H1 (cell line): Measurements from ENCODE around the gene NMRK1. TPM values are rescaled to one million over a fixed set of nuclear protein-coding genes. Genes with fewer than 3 reads are reported as not detected.

ENCODE experiments used
- CTCF ChIA-PET: fragments of 300-600 bp; sonication (Branson Sonifier 250); formaldehyde crosslinking; loops from one replicate; lab custom pipeline; 2021; ENCODE audit not compliant: partially characterized antibody; lab: Charles Lee
- POLR2A ChIA-PET: fragments of 300-600 bp; sonication (Branson Sonifier 250); formaldehyde crosslinking; loops from one replicate; lab custom pipeline; 2021; ENCODE audit warnings: inconsistent platforms; ENCODE audit not compliant: partially characterized antibody; lab: Charles Lee
- DNase-seq, 2 experiments: peaks; one replicate each; pipeline versions ENCODE4 v3.0.0 to v3.0.0-alpha.2; 2010 to 2022; ENCODE audit warnings: low spot score in 2 of 2, low read depth in 1 of 2, mixed read lengths in 1 of 2
- FAIRE-seq: peaks from 2 replicates; lab custom pipeline; 2011; peaks lifted over from hg19 to GRCh38; lab: Jason Lieb, UNC
- H2AFZ ChIP-seq: 2 replicates; pipeline ENCODE4 v1.8.1; 2012; ENCODE audit warnings: low read length, inconsistent platforms
- H2AK5ac ChIP-seq: 2 replicates; pipeline ENCODE4 v1.6.1; 2013; ENCODE audit warnings: low read depth, low read length
- H2BK120ac ChIP-seq: replicated peaks from 2 replicates; pipeline ENCODE3; 2013; ENCODE audit warnings: low read depth, low read length, inconsistent platforms
- H2BK12ac ChIP-seq: 2 replicates; pipeline ENCODE4 v1.6.1; 2013; ENCODE audit warnings: low read depth, low read length
- H2BK15ac ChIP-seq: 2 replicates; pipeline ENCODE4 v1.6.1; 2013; ENCODE audit warnings: low read length
- H2BK20ac ChIP-seq: 2 replicates; pipeline ENCODE4 v1.6.1; 2013; ENCODE audit warnings: low read length
- H2BK5ac ChIP-seq: 2 replicates; pipeline ENCODE4 v1.6.1; 2013; ENCODE audit warnings: low read depth, low read length
- H3K14ac ChIP-seq: 2 replicates; pipeline ENCODE4 v1.6.1; 2013; ENCODE audit warnings: inconsistent platforms; ENCODE audit not compliant: insufficient read length
- H3K18ac ChIP-seq: 2 replicates; pipeline ENCODE4 v1.6.1; 2013; ENCODE audit warnings: low read length; ENCODE audit errors: extremely low read depth
- H3K23ac ChIP-seq: 2 replicates; pipeline ENCODE4 v1.6.1; 2013; ENCODE audit warnings: inconsistent platforms; ENCODE audit not compliant: insufficient read length
- H3K23me2 ChIP-seq: 2 replicates; pipeline ENCODE4 v1.6.1; 2013; ENCODE audit warnings: low read depth, low read length
- H3K27ac ChIP-seq: 2 replicates; pipeline ENCODE4 v1.6.1; 2011; ENCODE audit warnings: low read depth, low read length, inconsistent platforms
- H3K27me3 ChIP-seq, 4 experiments: replicated peaks in 1 of 4; 1 replicate in 1 of 4; 2 replicates in 3 of 4; pipeline versions ENCODE4 v1.6.1 to v1.8.1; 2011 to 2013; ENCODE audit warnings: low read length in 3 of 4, mild to moderate bottlenecking in 3 of 4, inconsistent platforms in 2 of 4, mixed read lengths in 2 of 4, moderate library complexity in 1 of 4; ENCODE audit not compliant: control insufficient read depth in 3 of 4, insufficient read depth in 3 of 4; ENCODE audit errors: extremely low read depth in 1 of 4
- H3K36me3 ChIP-seq, 4 experiments: 2 replicates each; pipeline versions ENCODE4 v1.6.1 to v1.8.1; 2011 to 2013; ENCODE audit warnings: mild to moderate bottlenecking in 4 of 4, low read length in 3 of 4, moderate library complexity in 2 of 4, control low read depth in 1 of 4, inconsistent platforms in 1 of 4; ENCODE audit not compliant: insufficient read depth in 4 of 4, control insufficient read depth in 2 of 4
- H3K4ac ChIP-seq: replicated peaks from 2 replicates; pipeline ENCODE3; 2013; ENCODE audit warnings: low read length, low read depth, mixed read lengths, inconsistent platforms; ENCODE audit not compliant: insufficient read length
- H3K4me1 ChIP-seq, 4 experiments: replicated peaks in 1 of 4; 1 replicate in 1 of 4; 2 replicates in 3 of 4; pipeline versions ENCODE4 v1.6.1 to v1.8.1; 2011 to 2013; ENCODE audit warnings: low read length in 3 of 4, inconsistent platforms in 2 of 4, mixed read lengths in 1 of 4; ENCODE audit not compliant: insufficient read depth in 4 of 4, control insufficient read depth in 3 of 4
- H3K4me2 ChIP-seq, 2 experiments: 2 replicates each; pipeline versions ENCODE4 v1.6.1 to v1.8.1; 2011 to 2013; ENCODE audit warnings: low read depth in 2 of 2, low read length in 2 of 2, control low read depth in 1 of 2, inconsistent platforms in 1 of 2, mild to moderate bottlenecking in 1 of 2; ENCODE audit not compliant: insufficient read depth in 1 of 2
- H3K4me3 ChIP-seq, 4 experiments: fragments of 200-600, 300-600 bp in 1 of 4; sonication (generic), shearing (Covaris generic), sonication (Bioruptor Twin) in 1 of 4; 2 replicates each; pipeline versions ENCODE4 v1.5.1 to v1.8.1; 2011 to 2016; ENCODE audit warnings: low read length in 4 of 4, low read depth in 3 of 4, control low read depth in 2 of 4, inconsistent platforms in 2 of 4, mild to moderate bottlenecking in 2 of 4, mixed read lengths in 1 of 4, moderate library complexity in 1 of 4; ENCODE audit not compliant: insufficient read depth in 2 of 4; ENCODE audit errors: extremely low read depth in 1 of 4
- H3K56ac ChIP-seq: replicated peaks from 2 replicates; pipeline ENCODE3; 2013; ENCODE audit warnings: low read depth, mild to moderate bottlenecking, mixed read lengths, low read length, inconsistent platforms; ENCODE audit not compliant: insufficient read length
- H3K79me1 ChIP-seq: 2 replicates; pipeline ENCODE4 v1.6.1; 2013; ENCODE audit warnings: low read depth, low read length, control low read depth
- H3K79me2 ChIP-seq, 2 experiments: 2 replicates each; pipeline versions ENCODE4 v1.6.1 to v1.8.1; 2012 to 2013; ENCODE audit warnings: low read length in 2 of 2, mild to moderate bottlenecking in 2 of 2, inconsistent platforms in 1 of 2; ENCODE audit not compliant: insufficient read depth in 2 of 2, control insufficient read depth in 1 of 2
- H3K9ac ChIP-seq, 4 experiments: replicated peaks in 1 of 4; 1 replicate in 1 of 4; 2 replicates in 3 of 4; pipeline versions ENCODE4 v1.6.1 to v1.8.1; 2011 to 2013; ENCODE audit warnings: low read depth in 3 of 4, low read length in 3 of 4, control low read depth in 2 of 4, mild to moderate bottlenecking in 2 of 4, moderate library complexity in 2 of 4, inconsistent platforms in 1 of 4; ENCODE audit errors: extremely low read depth in 1 of 4
- H3K9me3 ChIP-seq, 2 experiments: 2 replicates each; pipeline versions ENCODE4 v1.6.1 to v1.8.1; 2012 to 2013; ENCODE audit warnings: mild to moderate bottlenecking in 2 of 2, moderate library complexity in 2 of 2, control low read depth in 1 of 2, inconsistent platforms in 1 of 2, low read depth in 1 of 2, low read length in 1 of 2, mixed read lengths in 1 of 2; ENCODE audit not compliant: insufficient read depth in 2 of 2
- H4K20me1 ChIP-seq, 2 experiments: replicated peaks in 1 of 2; 2 replicates each; pipeline versions ENCODE3 to v1.8.1; 2011 to 2013; ENCODE audit warnings: inconsistent platforms in 2 of 2, low read length in 2 of 2, mild to moderate bottlenecking in 1 of 2; ENCODE audit not compliant: insufficient read depth in 2 of 2, control insufficient read depth in 1 of 2
- H4K5ac ChIP-seq: 2 replicates; pipeline ENCODE4 v1.6.1; 2013; ENCODE audit warnings: low read length, low read depth, mixed read lengths, inconsistent platforms; ENCODE audit not compliant: insufficient read length
- H4K8ac ChIP-seq: 2 replicates; pipeline ENCODE4 v1.8.0; 2013; ENCODE audit warnings: mild to moderate bottlenecking, moderate library complexity, low read length, inconsistent platforms; ENCODE audit not compliant: insufficient read depth; ENCODE audit errors: extremely low read depth
- H4K91ac ChIP-seq: replicated peaks from 2 replicates; pipeline ENCODE3; 2013; ENCODE audit warnings: low read length, mixed read lengths, inconsistent platforms; ENCODE audit not compliant: insufficient read length
- ATF3 ChIP-seq: IDR thresholded peaks from 2 replicates; pipeline ENCODE4 v1.6.1; 2011; ENCODE audit warnings: low read depth, mild to moderate bottlenecking, low read length; ENCODE audit not compliant: insufficient read depth
- CEBPB ChIP-seq: IDR thresholded peaks from 2 replicates; pipeline ENCODE4 v1.6.1; 2012; ENCODE audit warnings: low read depth, low read length
- TBP ChIP-seq: IDR thresholded peaks from 2 replicates; pipeline ENCODE4 v1.6.1; 2011; ENCODE audit warnings: low read depth, low read length, improper control_type of control experiment
- ZNF274 ChIP-seq: IDR thresholded peaks from 2 replicates; pipeline ENCODE4 v1.7.0; 2012; ENCODE audit warnings: low read length, borderline replicate concordance; ENCODE audit errors: extremely low read depth
- WGBS, 2 experiments: shearing (Covaris generic) in 1 of 2; methylation state at CpG; one replicate each; pipeline versions ENCODE4 v1.1.6 to v1.1.7; 2013 to 2015; ENCODE audit warnings: low lambda C conversion rate in 2 of 2, mixed read lengths in 2 of 2, inconsistent platforms in 1 of 2, low coverage in 1 of 2, missing lambda C conversion rate in 1 of 2; ENCODE audit not compliant: insufficient replicate concordance in 2 of 2, insufficient coverage in 1 of 2, insufficient read length in 1 of 2; ENCODE audit errors: extremely low coverage in 1 of 2, missing lambda C conversion rate in 1 of 2; 5-methylcytosine and 5-hydroxymethylcytosine counted together
- polyA plus RNA-seq, 7 experiments: library from polyadenylated mRNA; depleted of rRNA in 3 of 7; stranded (reverse) in 5 of 7; unstranded in 2 of 7; fragments of >200 nt in 5 of 7; fragments of 200-250 nt in 2 of 7; gene quantifications; 1 replicate in 5 of 7; 2 replicates in 1 of 7; 4 replicates in 1 of 7; pipeline versions ENCODE4 v1.2.1 to v1.2.3, GENCODE V29; 2011 to 2013; ENCODE audit warnings: missing spikeins in 2 of 7, mixed read lengths in 2 of 7
- total RNA-seq: library from RNA; stranded (reverse); fragmentation: NEBNext Ultra II Directional; extraction: Animal tissue kit (Norgen Biotek cat#: 25700); gene quantifications from 2 replicates; pipeline ENCODE4 v1.2.1, GENCODE V29; 2021

NMRK1 gene
- total and polyA plus RNA-seq, 2 of the 8 experiments (the other 6 are each of a cell fraction or from before 2014, with no cell fraction given): 5.8 to 8.1 TPM

- CTCF ChIA-PET: interaction anchor here (1.0 to 1.4 kb wide), 3 partner anchors 16 to 64 kb away, joined by 3 to 4 read pairs (median 3); no protein-coding TSS in a partner anchor
- WGBS, 2 experiments: 98% methylated on average over 4 of the region's 4 CpGs; no CpG with 5 or more reads in 1 of the 2 experiments
- no peak for TF ChIP-seq ZNF274
- no peak for TF ChIP-seq TBP
- no peak for TF ChIP-seq ATF3
- TF ChIP-seq CEBPB: no peak
Measured at GRCh38 chr9:75120686-75121085, 32.7 kb upstream of the NMRK1 start.

More at GRCh38 chr9:75120686-75121085, 32.7 kb upstream of the NMRK1 start:
- no peak overlapping the region for H4K5ac ChIP-seq
- no peaks in the 10 kb centered on the region for H3K23me2 ChIP-seq
- no peaks in the 10 kb centered on the region for H3K9me3 ChIP-seq
- no peak overlapping the region for H2BK12ac ChIP-seq
- no peak overlapping the region for H3K56ac ChIP-seq
- H3K27ac ChIP-seq: no peak overlapping the region
- no peak overlapping the region for H4K8ac ChIP-seq
- H3K14ac ChIP-seq: no peak overlapping the region
- H3K27me3 ChIP-seq: no peaks in the 10 kb centered on the region
- H4K91ac ChIP-seq: no peak overlapping the region
- POLR2A ChIA-PET: no interaction called here
- peaks cover 3 to 9% (median 7%) of the 10 kb centered on the region in 4 experiments; a peak in 5 of 7 replicates for H3K4me1 ChIP-seq
- no peak overlapping the region for H3K4me3 ChIP-seq
- H2BK120ac ChIP-seq: no peak overlapping the region
- H3K4ac ChIP-seq: no peak overlapping the region
- no peaks in the 10 kb centered on the region for H4K20me1 ChIP-seq
- H3K36me3 ChIP-seq: no peaks in the 10 kb centered on the region
- no peak overlapping the region; the same call in 1 of the 2 replicates for H2AK5ac ChIP-seq
- DNase-seq (no peak), FAIRE-seq (no peak)
- no peak overlapping the region for H2AFZ ChIP-seq
- H3K4me2 ChIP-seq: no peak overlapping the region
- H3K23ac ChIP-seq: no peak overlapping the region
- no peak overlapping the region for H3K18ac ChIP-seq
- H3K79me2 ChIP-seq: no peaks in the 10 kb centered on the region
- no peak overlapping the region for H2BK5ac ChIP-seq
- H3K79me1 ChIP-seq: no peaks in the 10 kb centered on the region
- H2BK20ac ChIP-seq: no peak overlapping the region
- no peak overlapping the region for H3K9ac ChIP-seq
- H2BK15ac ChIP-seq: no peak overlapping the region
